Neural cell (in vitro differentiated cells): ENCODE measurements around the gene SNTG2. TPM values are rescaled to one million over a fixed set of nuclear protein-coding genes. Genes with fewer than 3 reads are reported as not detected.

Source experiments
- H2AFZ ChIP-seq: fragments of 200-600, 300-800 bp; sonication (generic), shearing (Covaris generic); 2 replicates; pipeline ENCODE4 v1.6.0; 2014; ENCODE audit warnings: low read depth, mild to moderate bottlenecking, antibody characterized with exemption, low read length, moderate library complexity
- H3F3A ChIP-seq: fragments of 200-600 bp; shearing (Covaris generic); 2 replicates; pipeline ENCODE4 v1.6.1; 2016; ENCODE audit warnings: mild to moderate bottlenecking, moderate library complexity, mixed read lengths, antibody characterized with exemption, low read length; ENCODE audit not compliant: insufficient read depth, poor library complexity, severe bottlenecking
- H3K27ac ChIP-seq: fragments of 200-600, 300-800 bp; sonication (generic), shearing (Covaris generic); 2 replicates; pipeline ENCODE4 v1.5.1; 2014; ENCODE audit warnings: mild to moderate bottlenecking, low read length, moderate library complexity
- H3K27me3 ChIP-seq: fragments of 300-800, 200-600 bp; sonication (generic), shearing (Covaris generic); 2 replicates; pipeline ENCODE4 v1.6.0; 2014; ENCODE audit warnings: mild to moderate bottlenecking, low read depth, low read length, moderate library complexity; ENCODE audit not compliant: insufficient read depth
- H3K36me3 ChIP-seq: fragments of 300-800, 200-600 bp; sonication (generic), shearing (Covaris generic); 2 replicates; pipeline ENCODE4 v1.5.1; 2014; ENCODE audit warnings: mild to moderate bottlenecking, antibody characterized with exemption, low read length, moderate library complexity; ENCODE audit not compliant: insufficient read depth
- H3K4me2 ChIP-seq: fragments of 300-800, 200-600 bp; sonication (generic), shearing (Covaris generic); 2 replicates; pipeline ENCODE4 v1.6.0; 2014; ENCODE audit warnings: mild to moderate bottlenecking, low read length
- H3K4me3 ChIP-seq: fragments of 300-800, 200-600 bp; sonication (generic), shearing (Covaris generic); 2 replicates; pipeline ENCODE4 v1.5.1; 2014; ENCODE audit warnings: mild to moderate bottlenecking, low read length, moderate library complexity
- H3K79me2 ChIP-seq: fragments of 200-600 bp; shearing (Covaris generic); replicated peaks from 2 replicates; pipeline ENCODE4 v1.6.0; 2014; ENCODE audit warnings: mild to moderate bottlenecking, low read length, moderate library complexity; ENCODE audit not compliant: insufficient read depth
- H3K9ac ChIP-seq: fragments of 300-800, 200-600 bp; sonication (generic), shearing (Covaris generic); 2 replicates; pipeline ENCODE4 v1.6.1; 2016; ENCODE audit warnings: mild to moderate bottlenecking, low read length, mixed read lengths
- H3K9me2 ChIP-seq: fragments of 200-600 bp; shearing (Covaris generic); 2 replicates; pipeline ENCODE4 v1.6.1; 2016; ENCODE audit warnings: mild to moderate bottlenecking, low read length, mixed read lengths; ENCODE audit not compliant: insufficient read depth
- H3K9me3 ChIP-seq: fragments of 200-600, 300-800 bp; sonication (generic), shearing (Covaris generic); 2 replicates; pipeline ENCODE4 v1.6.1; 2016; ENCODE audit warnings: mild to moderate bottlenecking, mixed run types, low read length, moderate library complexity, mixed read lengths
- H4K20me1 ChIP-seq: fragments of 200-600 bp; shearing (Covaris generic); 2 replicates; pipeline ENCODE4 v1.6.1; 2016; ENCODE audit warnings: mild to moderate bottlenecking, mixed run types; ENCODE audit not compliant: insufficient read depth
- CTCF ChIP-seq: fragments of 450-650 bp; IDR thresholded peaks from 2 replicates; pipeline ENCODE4 v1.5.1; 2014; ENCODE audit warnings: antibody characterized with exemption, mild to moderate bottlenecking, moderate library complexity; ENCODE audit not compliant: poor library complexity, severe bottlenecking
- EP300 ChIP-seq: fragments of 450-650 bp; conservative IDR thresholded peaks from 2 replicates; pipeline ENCODE4 v1.6.1; 2014; ENCODE audit warnings: antibody characterized with exemption, mild to moderate bottlenecking, moderate library complexity; ENCODE audit not compliant: poor library complexity, severe bottlenecking
- EZH2 ChIP-seq: fragments of 200-600, 300-800 bp; shearing (Covaris generic), sonication (generic); IDR thresholded peaks from 2 replicates; pipeline ENCODE4 v1.6.1; 2014; ENCODE audit warnings: antibody characterized with exemption, low read length, borderline replicate concordance, mild to moderate bottlenecking; ENCODE audit not compliant: insufficient read depth, poor library complexity, severe bottlenecking
- MXI1 ChIP-seq: fragments of 450-650 bp; conservative IDR thresholded peaks from 2 replicates; pipeline ENCODE4 v1.6.1; 2014; ENCODE audit warnings: antibody characterized with exemption, mild to moderate bottlenecking; ENCODE audit not compliant: poor library complexity, severe bottlenecking
- POLR2AphosphoS5 ChIP-seq: IDR thresholded peaks from 2 replicates; pipeline ENCODE4 v1.6.1; 2012
- RAD21 ChIP-seq: fragments of 450-650 bp; conservative IDR thresholded peaks from 2 replicates; pipeline ENCODE4 v1.6.1; 2014; ENCODE audit warnings: antibody characterized with exemption, mild to moderate bottlenecking, moderate library complexity
- REST ChIP-seq: IDR thresholded peaks from 2 replicates; pipeline ENCODE4 v1.6.1; 2012; ENCODE audit warnings: borderline replicate concordance
- SMC3 ChIP-seq: fragments of 450-650 bp; conservative IDR thresholded peaks from 2 replicates; pipeline ENCODE4 v1.6.1; 2014; ENCODE audit warnings: antibody characterized with exemption, mild to moderate bottlenecking, moderate library complexity; ENCODE audit not compliant: poor library complexity
- TAF1 ChIP-seq: IDR thresholded peaks from 2 replicates; pipeline ENCODE4 v1.6.1; 2012; ENCODE audit warnings: low read depth
- polyA plus RNA-seq: library from polyadenylated mRNA; depleted of rRNA; stranded (reverse); fragments of >200 nt; gene quantifications from 2 replicates; pipeline ENCODE4 v1.2.3, GENCODE V29; 2014

SNTG2 gene
- polyA plus RNA-seq, 1 donor from 2014 or later, result not detected

GRCh38 chr2:1360144-1360543 lies 409.5 kb downstream of the SNTG2 start (continued):
- no peak for TF ChIP-seq EZH2
- no peak for TF ChIP-seq TAF1

GRCh38 chr2:1360557-1361250 lies 410.1 kb downstream of the SNTG2 start:
- Histone ChIP-seq H3K27me3 (no peaks in the 10 kb centered on the region), H3K27ac (no peak overlapping the region), H3K9me3 (no peaks in the 10 kb centered on the region), H4K20me1 (no peaks in the 10 kb centered on the region), H3K9ac (no peak overlapping the region), H3F3A (no peaks in the 10 kb centered on the region), H3K9me2 (no peaks in the 10 kb centered on the region), H3K36me3 (no peaks in the 10 kb centered on the region), H3K79me2 (no peaks in the 10 kb centered on the region), H3K4me3 (no peak overlapping the region), H2AFZ (no peak overlapping the region), H3K4me2 (no peak overlapping the region)
- no peak for TF ChIP-seq CTCF
- TF ChIP-seq EP300, result no peak
- TF ChIP-seq MXI1, result no peak
- no peak for TF ChIP-seq POLR2AphosphoS5
- TF ChIP-seq TAF1, result no peak

DNA sequence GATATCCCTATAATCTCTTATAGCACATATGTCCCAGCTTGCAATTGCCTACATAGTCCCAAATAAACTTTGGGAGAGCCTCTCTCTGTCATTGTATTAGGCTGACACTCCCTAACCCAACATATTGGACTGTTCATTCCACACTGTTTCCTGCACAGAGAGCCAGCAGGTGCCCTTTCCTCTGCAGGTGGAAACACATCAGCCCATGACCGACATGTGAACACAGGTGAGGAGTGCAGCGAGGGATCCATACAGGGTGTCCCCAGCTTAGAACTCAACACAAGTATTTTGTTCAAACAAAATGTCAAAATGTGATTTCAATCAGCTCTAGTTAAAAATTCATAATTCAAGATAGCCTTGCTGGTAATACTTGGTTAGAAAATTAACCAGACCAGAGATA lies 412.7 kb downstream of the SNTG2 start:
- Histone ChIP-seq H3K27ac (no peak overlapping the region), H3K79me2 (no peaks in the 10 kb centered on the region), H3K27me3 (no peaks in the 10 kb centered on the region), H3K9me3 (no peaks in the 10 kb centered on the region), H3K4me3 (no peak overlapping the region), H3K36me3 (no peaks in the 10 kb centered on the region), H3K4me2 (no peak overlapping the region), H3K9me2 (no peaks in the 10 kb centered on the region), H4K20me1 (no peaks in the 10 kb centered on the region), H3F3A (no peaks in the 10 kb centered on the region), H3K9ac (no peak overlapping the region), H2AFZ (no peak overlapping the region)
- TF ChIP-seq CTCF (no peak), SMC3 (no peak), POLR2AphosphoS5 (no peak), RAD21 (no peak), MXI1 (no peak), EZH2 (no peak), EP300 (no peak), TAF1 (no peak), REST (no peak)
